Measurements from ENCODE around the gene UGT1A10. TPM values are rescaled to one million over a fixed set of nuclear protein-coding genes. Genes with fewer than 3 reads are reported as not detected.
"Not testable (repeated sequence)": the region's sequence is repeated elsewhere in the genome, so short reads cannot be mapped to it uniquely, and the experiment has no call there.

The UGT1A10 gene
- total RNA-seq, 2 donors from 2014 or later, result not detected

DNA sequence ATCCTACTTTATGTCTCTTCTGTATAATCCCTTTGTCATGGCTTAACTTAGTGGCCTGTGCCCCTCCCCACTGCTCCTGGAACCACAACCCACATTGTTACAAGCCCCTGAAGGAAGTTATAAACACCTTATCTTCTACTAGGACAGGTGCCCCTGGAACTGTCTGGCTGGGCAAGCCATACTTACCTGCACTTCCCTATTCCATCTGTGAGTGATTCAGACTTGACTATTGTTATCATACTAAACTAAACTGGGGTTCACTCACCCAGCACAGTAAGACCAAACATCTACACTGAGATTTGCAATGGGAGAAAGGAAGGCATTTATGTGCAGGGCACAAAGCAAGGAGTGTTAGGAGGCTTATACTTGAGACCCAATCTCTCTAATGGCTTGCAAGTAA, 52.8 kb downstream of the UGT1A10 start:
- Mint-ChIP-seq H3K4me1 (no peaks in the 10 kb centered on the region), H3K27me3 (peaks cover 53% of the 10 kb centered on the region), H3K36me3 (ENCODE audit: low read depth) (peaks cover 3% of the 10 kb centered on the region), H3K4me3 (no peak overlapping the region), H3K27ac (no peak overlapping the region)
- ATAC-seq (no peak), DNase-seq (no peak)
- no peaks in the 10 kb centered on the region for H3K9me3 ChIP-seq (ENCODE audit: control insufficient read depth, low read length, poor library complexity, severe bottlenecking)

DNA sequence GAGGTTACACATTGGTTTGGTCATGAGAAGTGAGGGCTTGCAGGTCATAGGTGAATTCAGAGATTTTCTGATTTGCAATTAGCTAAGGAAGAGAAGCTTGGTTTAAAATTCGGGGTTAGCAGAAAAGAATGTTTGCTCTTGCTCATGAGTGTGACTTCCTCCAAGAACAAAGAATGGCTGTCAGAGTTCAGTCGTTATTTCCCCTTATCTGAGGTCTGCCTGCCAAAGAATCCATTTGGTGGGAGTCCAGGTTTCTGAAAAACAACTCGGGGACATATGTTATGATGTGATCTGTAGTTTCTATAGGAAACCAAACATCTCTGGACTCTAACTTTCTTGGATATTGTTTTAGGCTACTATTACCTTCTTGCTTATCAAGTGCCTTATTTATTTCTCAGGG, 53.3 kb downstream of the UGT1A10 start:
- Mint-ChIP-seq H3K36me3 (ENCODE audit: low read depth) (peaks cover 3% of the 10 kb centered on the region), H3K4me1 (no peaks in the 10 kb centered on the region), H3K4me3 (no peak overlapping the region), H3K27ac (no peak overlapping the region), H3K27me3 (peaks cover 52% of the 10 kb centered on the region)
- H3K9me3 ChIP-seq (ENCODE audit: control insufficient read depth, low read length, poor library complexity, severe bottlenecking), result no peaks in the 10 kb centered on the region
- ATAC-seq, result no peak
- no peak for DNase-seq

GRCh38 chr2:233690444-233690843, 54.2 kb downstream of the UGT1A10 start:
- peaks cover 3% of the 10 kb centered on the region for H3K36me3 Mint-ChIP-seq (ENCODE audit: low read depth)

GRCh38 chr2:233691443-233692433, 55.5 kb downstream of the UGT1A10 start:
- DNase-seq, result no peak

More at GRCh38 chr2:233690444-233690843, 54.2 kb downstream of the UGT1A10 start:
- Mint-ChIP-seq H3K4me1 (no peaks in the 10 kb centered on the region), H3K4me3 (no peak overlapping the region), H3K27me3 (peaks cover 52% of the 10 kb centered on the region), H3K27ac (no peak overlapping the region)
- H3K9me3 ChIP-seq (ENCODE audit: control insufficient read depth, low read length, poor library complexity, severe bottlenecking), result no peaks in the 10 kb centered on the region
- DNase-seq (no peak), ATAC-seq (no peak)

DNA sequence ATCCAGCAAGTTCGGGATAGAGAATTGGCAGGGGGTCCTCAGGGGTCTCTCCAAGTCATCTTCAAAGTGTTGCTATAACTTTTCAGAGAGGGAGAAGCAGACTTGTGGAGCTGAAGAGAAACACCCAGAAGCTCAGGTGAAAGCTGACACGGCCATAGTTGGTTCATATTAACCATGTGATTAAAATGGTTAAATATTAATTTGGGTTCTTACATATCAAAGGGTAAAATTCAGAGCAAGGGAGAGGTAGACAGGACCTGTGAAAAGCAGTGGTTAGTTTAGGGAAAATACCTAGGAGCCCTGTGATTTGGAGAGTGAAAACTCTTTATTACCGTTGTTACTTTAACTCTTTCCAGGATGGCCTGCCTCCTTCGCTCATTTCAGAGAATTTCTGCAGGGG, 56.4 kb downstream of the UGT1A10 start, which contains the start of gene UGT1A6:
UGT1A6 (plus strand) TSS at position 243 of the 400 bp plus-strand sequence; CDS start at position 358, 115 bp downstream.
- no peak for ATAC-seq
- no peak for DNase-seq
- Mint-ChIP-seq H3K27me3 (peaks cover 59% of the 10 kb centered on the region), H3K4me3 (no peak within 1 kb of the TSS), H3K36me3 (ENCODE audit: low read depth) (peaks cover 5% of the 10 kb centered on the region), H3K27ac (no peak within 1 kb of the TSS), H3K4me1 (no peaks in the 10 kb centered on the region)
- H3K9me3 ChIP-seq (ENCODE audit: control insufficient read depth, low read length, poor library complexity, severe bottlenecking), result no peaks in the 10 kb centered on the region

More at GRCh38 chr2:233691443-233692433, 55.5 kb downstream of the UGT1A10 start:
- H3K27ac Mint-ChIP-seq, result no peak overlapping the region
- H3K9me3 ChIP-seq (ENCODE audit: control insufficient read depth, low read length, poor library complexity, severe bottlenecking), result no peaks in the 10 kb centered on the region
- peaks cover 53% of the 10 kb centered on the region for H3K27me3 Mint-ChIP-seq
- no peaks in the 10 kb centered on the region for H3K4me1 Mint-ChIP-seq
- ATAC-seq, result no peak
- no peak overlapping the region for H3K4me3 Mint-ChIP-seq
- H3K36me3 Mint-ChIP-seq (ENCODE audit: low read depth), result peaks cover under 1% of the 10 kb centered on the region

DNA sequence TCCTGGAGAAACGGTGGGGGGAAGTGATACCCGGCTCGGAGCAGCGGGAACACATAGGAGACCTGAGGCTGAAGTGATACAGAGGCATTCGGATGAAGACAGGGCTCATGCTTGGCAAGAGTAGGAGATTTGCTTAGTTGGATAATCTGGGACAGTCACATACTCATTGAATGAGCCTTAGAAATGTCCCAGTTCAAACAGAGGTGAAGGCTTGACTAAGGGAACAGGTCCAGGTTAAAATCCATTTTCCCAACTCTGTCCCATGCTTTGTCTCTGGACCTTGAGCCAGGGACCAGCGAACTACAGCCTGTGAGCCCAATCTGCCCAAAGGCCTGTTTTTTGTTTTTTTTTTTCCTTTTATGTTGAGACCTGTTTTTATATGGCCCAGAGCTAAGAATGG, 57.7 kb downstream of the UGT1A10 start:
- H3K27me3 Mint-ChIP-seq, result peaks cover 54% of the 10 kb centered on the region
- no peak for DNase-seq
- H3K27ac Mint-ChIP-seq, result no peak overlapping the region
- no peak for ATAC-seq
- H3K36me3 Mint-ChIP-seq (ENCODE audit: low read depth), result peaks cover 5% of the 10 kb centered on the region
- H3K9me3 ChIP-seq (ENCODE audit: control insufficient read depth, low read length, poor library complexity, severe bottlenecking), result no peaks in the 10 kb centered on the region
- no peaks in the 10 kb centered on the region for H3K4me1 Mint-ChIP-seq
- no peak overlapping the region for H3K4me3 Mint-ChIP-seq

DNA sequence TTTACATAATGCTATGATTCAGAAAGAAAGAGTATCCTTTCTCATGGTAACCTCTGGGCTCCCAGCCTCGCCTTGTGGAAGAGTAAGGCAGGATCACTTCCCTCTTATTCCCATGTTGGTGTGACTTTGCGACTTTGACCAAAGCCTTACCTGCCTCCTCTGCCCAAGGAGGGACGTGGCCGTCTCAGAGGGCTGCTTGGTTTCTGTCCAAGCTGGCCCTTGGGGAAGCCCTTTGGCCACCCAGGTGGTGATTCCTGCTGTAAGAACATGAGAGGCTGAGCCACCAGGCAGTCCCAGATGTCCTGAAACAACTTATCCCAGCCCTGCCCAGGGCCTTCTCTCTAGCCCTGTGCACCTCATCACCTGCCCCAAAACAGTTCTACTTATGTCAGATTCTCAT, 62.5 kb downstream of the UGT1A10 start:
- peaks cover 48% of the 10 kb centered on the region for H3K27me3 Mint-ChIP-seq
- no peaks in the 10 kb centered on the region for H3K4me1 Mint-ChIP-seq
- ATAC-seq, result no peak
- no peak overlapping the region for H3K4me3 Mint-ChIP-seq
- H3K36me3 Mint-ChIP-seq (ENCODE audit: low read depth), result peaks cover 5% of the 10 kb centered on the region
- no peaks in the 10 kb centered on the region for H3K9me3 ChIP-seq (ENCODE audit: control insufficient read depth, low read length, poor library complexity, severe bottlenecking)
- DNase-seq, result no peak
- no peak overlapping the region for H3K27ac Mint-ChIP-seq

GRCh38 chr2:233699424-233700027, 63.3 kb downstream of the UGT1A10 start:
- no peak overlapping the region for H3K4me3 Mint-ChIP-seq
- ATAC-seq (no peak), DNase-seq (no peak)
- H3K9me3 ChIP-seq (ENCODE audit: control insufficient read depth, low read length, poor library complexity, severe bottlenecking), result no peaks in the 10 kb centered on the region
- H3K27me3 Mint-ChIP-seq, result peaks cover 45% of the 10 kb centered on the region
- H3K4me1 Mint-ChIP-seq, result no peaks in the 10 kb centered on the region
- H3K36me3 Mint-ChIP-seq (ENCODE audit: low read depth), result peaks cover 8% of the 10 kb centered on the region
- no peak overlapping the region for H3K27ac Mint-ChIP-seq

- no peaks in the 10 kb centered on the region for H3K9me3 ChIP-seq (ENCODE audit: control insufficient read depth, low read length, poor library complexity, severe bottlenecking)
- Mint-ChIP-seq H3K27ac (no peak overlapping the region), H3K4me3 (no peak overlapping the region), H3K36me3 (ENCODE audit: low read depth) (peaks cover 8% of the 10 kb centered on the region), H3K27me3 (peaks cover 45% of the 10 kb centered on the region), H3K4me1 (no peaks in the 10 kb centered on the region)
- DNase-seq (no peak), ATAC-seq (no peak)
Observed at GRCh38 chr2:233700028-233700635, 63.9 kb downstream of the UGT1A10 start.

GRCh38 chr2:233700842-233701241, 64.6 kb downstream of the UGT1A10 start:
- not testable (repeated sequence) for H3K4me3 Mint-ChIP-seq; H3K27ac Mint-ChIP-seq; H3K4me1 Mint-ChIP-seq; ATAC-seq; H3K9me3 ChIP-seq (ENCODE audit: control insufficient read depth, low read length, poor library complexity, severe bottlenecking); H3K36me3 Mint-ChIP-seq (ENCODE audit: low read depth); DNase-seq
- H3K27me3 Mint-ChIP-seq, result peaks cover 50% of the 10 kb centered on the region

GRCh38 chr2:233702238-233702637, 66.0 kb downstream of the UGT1A10 start:
- ATAC-seq (no peak), DNase-seq (no peak)
- H3K4me3 Mint-ChIP-seq, result no peak overlapping the region
- H3K36me3 Mint-ChIP-seq (ENCODE audit: low read depth), result peaks cover 6% of the 10 kb centered on the region
- no peaks in the 10 kb centered on the region for H3K4me1 Mint-ChIP-seq
- peaks cover 42% of the 10 kb centered on the region for H3K27me3 Mint-ChIP-seq
- no peak overlapping the region for H3K27ac Mint-ChIP-seq
- H3K9me3 ChIP-seq (ENCODE audit: control insufficient read depth, low read length, poor library complexity, severe bottlenecking), result no peaks in the 10 kb centered on the region

GRCh38 chr2:233705911-233706506, 69.8 kb downstream of the UGT1A10 start:
- H3K9me3 ChIP-seq (ENCODE audit: control insufficient read depth, low read length, poor library complexity, severe bottlenecking), result no peaks in the 10 kb centered on the region
- no peak for DNase-seq
- Mint-ChIP-seq H3K27ac (no peak overlapping the region), H3K4me1 (no peaks in the 10 kb centered on the region), H3K4me3 (no peak overlapping the region), H3K36me3 (ENCODE audit: low read depth) (peaks cover 6% of the 10 kb centered on the region), H3K27me3 (peaks cover 56% of the 10 kb centered on the region)
- ATAC-seq, result no peak

GRCh38 chr2:233706720-233707119, 70.5 kb downstream of the UGT1A10 start:
- H3K4me3 Mint-ChIP-seq, result no peak overlapping the region
- DNase-seq (no peak), ATAC-seq (no peak)
- H3K27me3 Mint-ChIP-seq, result peaks cover 56% of the 10 kb centered on the region
- H3K27ac Mint-ChIP-seq, result no peak overlapping the region
- H3K4me1 Mint-ChIP-seq, result peaks cover 3% of the 10 kb centered on the region
- no peaks in the 10 kb centered on the region for H3K9me3 ChIP-seq (ENCODE audit: control insufficient read depth, low read length, poor library complexity, severe bottlenecking)
- peaks cover 6% of the 10 kb centered on the region for H3K36me3 Mint-ChIP-seq (ENCODE audit: low read depth)

Measured in T-helper 17 cell (primary cell).